K562 (cell line): ENCODE measurements around the gene SUPT5H. TPM values are rescaled to one million over a fixed set of nuclear protein-coding genes. Genes with fewer than 3 reads are reported as not detected.

ENCODE experiments used
- BRCA1 ChIP-seq, 2 experiments: fragments of 450-650 bp in 1 of 2; sonication (generic) in 1 of 2; formaldehyde crosslinking in 1 of 2; IDR thresholded peaks; 2 replicates each; pipeline versions ENCODE4 v1.5.0 to v1.6.1; 2017 to 2020; ENCODE audit warnings: mild to moderate bottlenecking in 1 of 2, missing genetic modification reagents in 1 of 2
- CBX5 ChIP-seq: IDR thresholded peaks from 2 replicates; pipeline ENCODE4 v1.6.1; 2014; ENCODE audit warnings: low read depth, borderline replicate concordance
- CBX8 ChIP-seq: fragments of 200-600 bp; sonication (generic); IDR thresholded peaks from 2 replicates; pipeline ENCODE4 v1.6.1; 2012; ENCODE audit warnings: borderline replicate concordance, mixed run types, low read depth, mild to moderate bottlenecking, moderate library complexity, mixed read lengths, low read length, control low read depth, inconsistent platforms; ENCODE audit not compliant: poor library complexity, severe bottlenecking; ENCODE audit errors: extremely low read depth
- HEY1 ChIP-seq: fragments of 250-450 bp; sonication (Bioruptor Pico); IDR thresholded peaks from 2 replicates; pipeline ENCODE4 v1.5.0; 2020; ENCODE audit warnings: mild to moderate bottlenecking, moderate library complexity, borderline replicate concordance
- PCBP2 ChIP-seq: fragments of 200-400 bp; formaldehyde crosslinking; IDR thresholded peaks from 2 replicates; pipeline ENCODE4 v1.6.1; 2018; ENCODE audit warnings: low read length, low read depth, mild to moderate bottlenecking, moderate library complexity; ENCODE audit not compliant: poor library complexity, severe bottlenecking
- REST ChIP-seq, 2 experiments: fragments of 450-650 bp; formaldehyde crosslinking in 1 of 2; IDR thresholded peaks; 2 replicates each; pipeline versions ENCODE4 v1.4.0 to v1.6.1; 2014 to 2020; ENCODE audit warnings: mild to moderate bottlenecking in 2 of 2, borderline replicate concordance in 1 of 2, low read depth in 1 of 2
- TAF1 ChIP-seq: IDR thresholded peaks from 2 replicates; pipeline ENCODE4 v1.6.1; 2011; ENCODE audit warnings: mild to moderate bottlenecking, low read length, moderate library complexity; ENCODE audit not compliant: insufficient read depth, control insufficient read depth, severe bottlenecking; ENCODE audit errors: extremely low read depth
- TSC22D4 ChIP-seq: fragments of 450-650 bp; IDR thresholded peaks from 2 replicates; pipeline ENCODE4 v1.6.1; 2016; ENCODE audit warnings: missing genetic modification characterization, missing biosample characterization, control low read depth
- YY1 ChIP-seq, 3 experiments: IDR thresholded peaks; 2 replicates each; pipeline ENCODE4 v1.6.1; 2011; ENCODE audit warnings: low read length in 2 of 3, mild to moderate bottlenecking in 2 of 3, moderate library complexity in 2 of 3, borderline replicate concordance in 1 of 3, control low read depth in 1 of 3, low read depth in 1 of 3; ENCODE audit not compliant: insufficient read depth in 3 of 3, insufficient replicate concordance in 2 of 3, control insufficient read depth in 1 of 3, insufficient read length in 1 of 3; ENCODE audit errors: extremely low read depth in 1 of 3
- ZC3H11A ChIP-seq: IDR thresholded peaks from 2 replicates; pipeline ENCODE4 v1.6.1; 2012; ENCODE audit warnings: low read depth, low read length, improper control_type of control experiment
- ZNF12 ChIP-seq: sonication (generic); formaldehyde crosslinking; IDR thresholded peaks from 2 replicates; pipeline ENCODE4 v1.4.0; 2020; ENCODE audit warnings: mild to moderate bottlenecking, missing genetic modification reagents
- ZNF140 ChIP-seq: fragments of 250-450 bp; sonication (Bioruptor Pico); IDR thresholded peaks from 2 replicates; pipeline ENCODE4 v1.8.0; 2021; ENCODE audit warnings: moderate library complexity, mild to moderate bottlenecking, inconsistent platforms
- polyA plus RNA-seq, 8 experiments: library from polyadenylated mRNA; depleted of rRNA in 4 of 8; stranded (reverse) in 5 of 8; unstranded in 3 of 8; fragments of >200 nt; fragmentation: Nextera tagmentation in 2 of 8; fragmentation: Illumina TruSeq in 1 of 8; extraction: Ambion mirVana in 2 of 8; extraction: Trizol in 1 of 8; gene quantifications; 2 replicates each; pipeline versions ENCODE4 v1.2.1 to v1.2.3, GENCODE V29; 2011 to 2014; ENCODE audit warnings: inconsistent platforms in 1 of 8, missing spikeins in 1 of 8
- total RNA-seq, 7 experiments: library from RNA; depleted of rRNA in 6 of 7; stranded (reverse); fragments of >200 nt in 6 of 7; fragmentation: Illumina TruSeq in 2 of 7; extraction: Trizol in 2 of 7; gene quantifications; 2 replicates each; pipeline versions ENCODE4 v1.2.1 to v1.2.3, GENCODE V29; 2011 to 2021; ENCODE audit warnings: low replicate concordance in 1 of 7
- TF ChIP-seq, protein P1 (sequence below): sonication (generic); formaldehyde crosslinking; IDR thresholded peaks from 2 replicates; pipeline ENCODE4 v1.8.0; 2022; ENCODE audit warnings: mild to moderate bottlenecking, low read depth, missing genetic modification reagents

Gene SUPT5H
- total and polyA plus RNA-seq, 9 of the 15 experiments (the other 6 are each of a cell fraction or from before 2014, with no cell fraction given) = 13.3 to 85.9 (median 35.9) TPM

- no peak for TF ChIP-seq BRCA1 (IDR thresholded peaks at IDR 0.05)
- TF ChIP-seq BRCA1 (CRISPR knock-in tag; IDR thresholded peaks at IDR 0.05) = no peak
- peak; percentile 61; the same call in 1 of the 2 replicates for TF ChIP-seq ZNF12 (CRISPR knock-in tag)
- no peak for TF ChIP-seq CBX8
- TF ChIP-seq CBX5 = no peak
- no peak for TF ChIP-seq REST (IDR thresholded peaks at IDR 0.05; ENCODE audit: borderline replicate concordance)
- TF ChIP-seq REST (CRISPR knock-in tag; IDR thresholded peaks at IDR 0.05; ENCODE audit: low read depth) = no peak
- TF ChIP-seq YY1 (IDR thresholded peaks at IDR 0.05; ENCODE audit: borderline replicate concordance in 1 of 3, control insufficient read depth in 1 of 3, extremely low read depth in 1 of 3, insufficient read depth in 3 of 3, insufficient read length in 1 of 3, insufficient replicate concordance in 2 of 3, low read depth in 1 of 3, low read length in 2 of 3) = peak; percentile 90 to 98 (median 98)
- TF ChIP-seq TSC22D4 (tag) = no peak
- TF ChIP-seq, protein P1, sequence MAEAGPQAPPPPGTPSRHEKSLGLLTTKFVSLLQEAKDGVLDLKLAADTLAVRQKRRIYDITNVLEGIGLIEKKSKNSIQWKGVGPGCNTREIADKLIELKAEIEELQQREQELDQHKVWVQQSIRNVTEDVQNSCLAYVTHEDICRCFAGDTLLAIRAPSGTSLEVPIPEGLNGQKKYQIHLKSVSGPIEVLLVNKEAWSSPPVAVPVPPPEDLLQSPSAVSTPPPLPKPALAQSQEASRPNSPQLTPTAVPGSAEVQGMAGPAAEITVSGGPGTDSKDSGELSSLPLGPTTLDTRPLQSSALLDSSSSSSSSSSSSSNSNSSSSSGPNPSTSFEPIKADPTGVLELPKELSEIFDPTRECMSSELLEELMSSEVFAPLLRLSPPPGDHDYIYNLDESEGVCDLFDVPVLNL (CRISPR knock-in tag) = no peak
- no peak for TF ChIP-seq HEY1 (CRISPR knock-in tag)
- TF ChIP-seq ZNF140 (CRISPR knock-in tag) = no peak
- TF ChIP-seq PCBP2 = no peak
- TF ChIP-seq TAF1 = peak; percentile 97
- no peak for TF ChIP-seq ZC3H11A
Observed at GRCh38 chr19:39480337-39481228, 35.2 kb downstream of the SUPT5H start, which contains the start of gene TIMM50 (continued).
